ENCODE measurements around the gene SLC36A3.
"Not testable (repeated sequence)": the region's sequence is repeated elsewhere in the genome, so short reads cannot be mapped to it uniquely, and the experiment has no call there.

SLC36A3 gene

GRCh38 chr5:151244206-151244605 lies 59.4 kb downstream of the SLC36A3 start:
- TF ChIP-seq CTCF (conservative IDR thresholded peaks at IDR 0.05) = no peak
- no peak overlapping the region for H3K27ac ChIP-seq

GRCh38 chr5:151243564-151243963 lies 60.0 kb downstream of the SLC36A3 start:
- no peak for TF ChIP-seq CTCF (conservative IDR thresholded peaks at IDR 0.05)
- H3K27ac ChIP-seq = no peak overlapping the region

- no peak overlapping the region for H3K27ac ChIP-seq
- TF ChIP-seq CTCF (conservative IDR thresholded peaks at IDR 0.05) = no peak
Measured at GRCh38 chr5:151243127-151243526, 60.4 kb downstream of the SLC36A3 start.

GRCh38 chr5:151240924-151241635 lies 62.5 kb downstream of the SLC36A3 start:
- no peak overlapping the region for H3K27ac ChIP-seq
- TF ChIP-seq CTCF (conservative IDR thresholded peaks at IDR 0.05) = no peak

GRCh38 chr5:151240268-151240835 lies 63.2 kb downstream of the SLC36A3 start:
- H3K27ac ChIP-seq = not testable (repeated sequence)

GRCh38 chr5:151239237-151239861 lies 64.2 kb downstream of the SLC36A3 start:
- no peak overlapping the region for H3K27ac ChIP-seq
- TF ChIP-seq CTCF (conservative IDR thresholded peaks at IDR 0.05) = peak; percentile 94

GRCh38 chr5:151238303-151238741 lies 65.2 kb downstream of the SLC36A3 start:
- H3K27ac ChIP-seq = no peak overlapping the region
- no peak for TF ChIP-seq CTCF (conservative IDR thresholded peaks at IDR 0.05)

GRCh38 chr5:151237685-151238084 lies 65.9 kb downstream of the SLC36A3 start:
- TF ChIP-seq CTCF (conservative IDR thresholded peaks at IDR 0.05) = no peak
- H3K27ac ChIP-seq = no peak overlapping the region

Measured in VCaP (cell line).